Jurkat, Clone E6-1 (cell line): ENCODE results near the gene C2orf68.
"Not testable (repeated sequence)": the region's sequence is repeated elsewhere in the genome, so short reads cannot be mapped to it uniquely, and the experiment has no call there.

Experiments
- DNase-seq: peaks from one replicate; pipeline ENCODE4 v3.0.0-alpha.2; 2011; ENCODE audit warnings: low read depth, low spot score
- H3K4me3 ChIP-seq: 2 replicates; pipeline ENCODE4 v1.5.1; 2011; ENCODE audit warnings: mild to moderate bottlenecking, low read length, control low read depth, moderate library complexity

The C2orf68 gene

GRCh38 chr2:85635636-85636035 lies 23.8 kb upstream of the C2orf68 start:
- DNase-seq: no peak
- H3K4me3 ChIP-seq: no peak overlapping the region

GRCh38 chr2:85635011-85635410 lies 23.1 kb upstream of the C2orf68 start:
- H3K4me3 ChIP-seq: no peak overlapping the region
- DNase-seq: no peak

GRCh38 chr2:85631316-85631715 lies 19.4 kb upstream of the C2orf68 start:
- no peak for DNase-seq
- H3K4me3 ChIP-seq: no peak overlapping the region

GRCh38 chr2:85628658-85629057 lies 16.8 kb upstream of the C2orf68 start:
- DNase-seq: no peak
- H3K4me3 ChIP-seq: no peak overlapping the region

GRCh38 chr2:85623991-85624390 lies 12.1 kb upstream of the C2orf68 start:
- no peak overlapping the region for H3K4me3 ChIP-seq

GRCh38 chr2:85621338-85621737 lies 9.5 kb upstream of the C2orf68 start:
- H3K4me3 ChIP-seq: no peak overlapping the region
- no peak for DNase-seq

More at GRCh38 chr2:85623991-85624390, 12.1 kb upstream of the C2orf68 start:
- no peak for DNase-seq

- no peak for DNase-seq
- H3K4me3 ChIP-seq: no peak overlapping the region
Observed at GRCh38 chr2:85619617-85620016, 7.8 kb upstream of the C2orf68 start.

- peak overlapping the region; percentile 77 for H3K4me3 ChIP-seq
- not testable (repeated sequence) for DNase-seq
Observed at GRCh38 chr2:85617723-85618122, 5.9 kb upstream of the C2orf68 start.

- no peak for DNase-seq
- H3K4me3 ChIP-seq: peak overlapping the region; percentile 77
Observed at GRCh38 chr2:85615413-85615728, 3.5 kb upstream of the C2orf68 start.

GRCh38 chr2:85614757-85615156 lies 2.9 kb upstream of the C2orf68 start:
- not testable (repeated sequence) for DNase-seq, H3K4me3 ChIP-seq

- DNase-seq: no peak
- H3K4me3 ChIP-seq: no peak overlapping the region
Observed at GRCh38 chr2:85613717-85614515, 2.0 kb upstream of the C2orf68 start.

- no peak for DNase-seq
- peak overlapping the region; percentile 75 for H3K4me3 ChIP-seq
Observed at GRCh38 chr2:85611217-85611704, 605 bp downstream of the C2orf68 start.

- no peak overlapping the region for H3K4me3 ChIP-seq
- DNase-seq: no peak
Observed at GRCh38 chr2:85607268-85608215, 4.3 kb downstream of the C2orf68 start.

- no peak for DNase-seq
- no peak overlapping the region for H3K4me3 ChIP-seq
Observed at GRCh38 chr2:85606116-85606455, 5.8 kb downstream of the C2orf68 start.

- H3K4me3 ChIP-seq: no peak overlapping the region
- no peak for DNase-seq
Observed at GRCh38 chr2:85605406-85606115, 6.3 kb downstream of the C2orf68 start.

- no peak for DNase-seq
Observed at GRCh38 chr2:85604568-85605339, 7.1 kb downstream of the C2orf68 start.

GRCh38 chr2:85604133-85604444 lies 7.8 kb downstream of the C2orf68 start:
- not testable (repeated sequence) for DNase-seq, H3K4me3 ChIP-seq

More at GRCh38 chr2:85604568-85605339, 7.1 kb downstream of the C2orf68 start:
- no peak overlapping the region for H3K4me3 ChIP-seq

- no peak for DNase-seq
- peak within 1 kb of the TSS; percentile 27 for H3K4me3 ChIP-seq
Observed at GRCh38 chr2:85602476-85603234, 9.2 kb downstream of the C2orf68 start, which contains the start of gene TMEM150A. Gene TMEM150A, minus strand, starts transcription at chr2:85602698. Its CDS starts 750 bp downstream, at chr2:85601948.
